SK-N-SH treated with all-trans-retinoic acid at 6 μM for 48 hours (cell line): Measurements from ENCODE around the gene CA11.

ENCODE experiments used
- ATAC-seq: fragments of 200-7000 bp; cut with Tn5 transposase; 3 replicates; pipeline ENCODE4 v1.9.1; 2020; ENCODE audit warnings: mild to moderate bottlenecking, moderate library complexity
- ARNTL ChIP-seq: fragments of 450-650 bp; formaldehyde crosslinking; IDR thresholded peaks from 2 replicates; pipeline ENCODE4 v1.5.0; 2020; ENCODE audit warnings: low read depth, mild to moderate bottlenecking, moderate library complexity, borderline replicate concordance
- BACH2 ChIP-seq: fragments of 250-450 bp; sonication (Bioruptor Pico); IDR thresholded peaks from 2 replicates; pipeline ENCODE4 v1.9.0; 2021; ENCODE audit warnings: mild to moderate bottlenecking, borderline replicate concordance
- CREB5 ChIP-seq: fragments of 250-450 bp; sonication (Bioruptor Pico); IDR thresholded peaks from 2 replicates; pipeline ENCODE4 v1.5.1; 2020; ENCODE audit warnings: low read depth, mild to moderate bottlenecking, moderate library complexity
- CSDC2 ChIP-seq: fragments of 250-450 bp; sonication (Bioruptor Pico); IDR thresholded peaks from 2 replicates; pipeline ENCODE4 v1.5.0; 2020; ENCODE audit warnings: mild to moderate bottlenecking, moderate library complexity
- CSRNP3 ChIP-seq: fragments of 250-450 bp; sonication (Bioruptor Pico); IDR thresholded peaks from 2 replicates; pipeline ENCODE4 v1.5.1; 2021; ENCODE audit warnings: mild to moderate bottlenecking, moderate library complexity
- ESRRG ChIP-seq: fragments of 250-450 bp; sonication (Bioruptor Pico); IDR thresholded peaks from 2 replicates; pipeline ENCODE4 v1.6.1; 2021; ENCODE audit warnings: mild to moderate bottlenecking
- GLIS3 ChIP-seq: fragments of 250-450 bp; sonication (Bioruptor Pico); IDR thresholded peaks from 2 replicates; pipeline ENCODE4 v1.5.0; 2020; ENCODE audit warnings: mild to moderate bottlenecking, moderate library complexity
- ISL1 ChIP-seq: fragments of 250-450 bp; sonication (Bioruptor Pico); IDR thresholded peaks from 2 replicates; pipeline ENCODE4 v2.1.2; 2022; ENCODE audit warnings: mild to moderate bottlenecking, moderate library complexity
- OSR1 ChIP-seq: fragments of 250-450 bp; sonication (Bioruptor Pico); IDR thresholded peaks from 2 replicates; pipeline ENCODE4 v1.8.0; 2022; ENCODE audit warnings: moderate library complexity, mild to moderate bottlenecking, inconsistent platforms
- PATZ1 ChIP-seq: fragments of 250-450 bp; sonication (Bioruptor Pico); IDR thresholded peaks from 2 replicates; pipeline ENCODE4 v1.8.0; 2020; ENCODE audit warnings: mild to moderate bottlenecking, moderate library complexity, borderline replicate concordance
- POU6F1 ChIP-seq: fragments of 250-450 bp; sonication (Bioruptor Pico); IDR thresholded peaks from 2 replicates; pipeline ENCODE4 v1.8.0; 2021; ENCODE audit warnings: low read depth, mild to moderate bottlenecking, moderate library complexity, borderline replicate concordance
- PPARA ChIP-seq: fragments of 250-450 bp; sonication (Bioruptor Pico); IDR thresholded peaks from 2 replicates; pipeline ENCODE4 v1.5.0; 2020; ENCODE audit warnings: mild to moderate bottlenecking, borderline replicate concordance
- RARB ChIP-seq: fragments of 250-450 bp; sonication (Bioruptor Pico); IDR thresholded peaks from 2 replicates; pipeline ENCODE4 v1.8.0; 2021; ENCODE audit warnings: mild to moderate bottlenecking, moderate library complexity
- TCF4 ChIP-seq: fragments of 250-450 bp; sonication (Bioruptor Pico); IDR thresholded peaks from 2 replicates; pipeline ENCODE4 v1.8.0; 2021; ENCODE audit warnings: mild to moderate bottlenecking, moderate library complexity, borderline replicate concordance
- TOX ChIP-seq: fragments of 250-450 bp; sonication (Bioruptor Pico); IDR thresholded peaks from 2 replicates; pipeline ENCODE4 v1.8.0; 2021; ENCODE audit warnings: mild to moderate bottlenecking, moderate library complexity, borderline replicate concordance
- TSHZ2 ChIP-seq: fragments of 250-450 bp; sonication (Bioruptor Pico); IDR thresholded peaks from 2 replicates; pipeline ENCODE4 v1.5.0; 2020; ENCODE audit warnings: mild to moderate bottlenecking, moderate library complexity
- ZC3H10 ChIP-seq: fragments of 250-450 bp; sonication (Bioruptor Pico); IDR thresholded peaks from 2 replicates; pipeline ENCODE4 v1.5.1; 2021; ENCODE audit warnings: mild to moderate bottlenecking, moderate library complexity
- ZFP3 ChIP-seq: fragments of 250-450 bp; sonication (Bioruptor Pico); IDR thresholded peaks from 2 replicates; pipeline ENCODE4 v1.5.0; 2020; ENCODE audit warnings: mild to moderate bottlenecking, moderate library complexity
- ZFP30 ChIP-seq: fragments of 450-650 bp; formaldehyde crosslinking; IDR thresholded peaks from 2 replicates; pipeline ENCODE4 v1.5.0; 2022; ENCODE audit warnings: mild to moderate bottlenecking, moderate library complexity
- ZNF565 ChIP-seq: fragments of 450-650 bp; formaldehyde crosslinking; conservative IDR thresholded peaks from 2 replicates; pipeline ENCODE4 v1.5.0; 2020; ENCODE audit warnings: low read depth, mild to moderate bottlenecking, moderate library complexity
- ZNF70 ChIP-seq: fragments of 450-650 bp; formaldehyde crosslinking; IDR thresholded peaks from 2 replicates; pipeline ENCODE4 v1.5.0; 2020; ENCODE audit warnings: mild to moderate bottlenecking, moderate library complexity
- ZNF8 ChIP-seq: fragments of 450-650 bp; formaldehyde crosslinking; IDR thresholded peaks from 2 replicates; pipeline ENCODE4 v1.5.0; 2020; ENCODE audit warnings: mild to moderate bottlenecking, moderate library complexity

CA11 gene

GRCh38 chr19:48642862-48643261, 3.1 kb downstream of the CA11 start:
- no peak for ATAC-seq
- no peak for TF ChIP-seq ZFP3 (CRISPR knock-in tag)
- TF ChIP-seq ISL1 = no peak
- no peak for TF ChIP-seq ARNTL (CRISPR knock-in tag)
- TF ChIP-seq ZNF70 (CRISPR knock-in tag) = no peak
- TF ChIP-seq POU6F1 (CRISPR knock-in tag) = no peak
- TF ChIP-seq CSRNP3 (CRISPR knock-in tag) = no peak
- TF ChIP-seq PATZ1 (CRISPR knock-in tag) = no peak
- TF ChIP-seq TSHZ2 = no peak
- no peak for TF ChIP-seq OSR1 (CRISPR knock-in tag)
- no peak for TF ChIP-seq ZNF565
- no peak for TF ChIP-seq CSDC2 (CRISPR knock-in tag)
- no peak for TF ChIP-seq TCF4 (CRISPR knock-in tag)
- no peak for TF ChIP-seq GLIS3
- no peak for TF ChIP-seq ZFP30 (CRISPR knock-in tag)
- no peak for TF ChIP-seq BACH2
- TF ChIP-seq ESRRG (CRISPR knock-in tag) = no peak
- TF ChIP-seq TOX = no peak
- TF ChIP-seq CREB5 (CRISPR knock-in tag) = no peak

GRCh38 chr19:48641850-48642249, 4.1 kb downstream of the CA11 start:
- no peak for ATAC-seq
- TF ChIP-seq ESRRG (CRISPR knock-in tag) = no peak
- no peak for TF ChIP-seq PPARA (CRISPR knock-in tag)
- no peak for TF ChIP-seq BACH2
- TF ChIP-seq CREB5 (CRISPR knock-in tag) = no peak
- TF ChIP-seq ZC3H10 (CRISPR knock-in tag) = no peak
- no peak for TF ChIP-seq ISL1
- TF ChIP-seq OSR1 (CRISPR knock-in tag) = no peak
- no peak for TF ChIP-seq ZNF565
- no peak for TF ChIP-seq ZFP3 (CRISPR knock-in tag)
- no peak for TF ChIP-seq ZNF8 (CRISPR knock-in tag)
- TF ChIP-seq TCF4 (CRISPR knock-in tag) = no peak
- no peak for TF ChIP-seq RARB
- no peak for TF ChIP-seq PATZ1 (CRISPR knock-in tag)
- TF ChIP-seq TOX = no peak
- TF ChIP-seq POU6F1 (CRISPR knock-in tag) = no peak
- no peak for TF ChIP-seq CSRNP3 (CRISPR knock-in tag)
